COLO668 (cell line): Measurements from ENCODE around the gene RAB36.

Experiments
- DNase-seq: peaks from one replicate; lab custom pipeline; 2025; ENCODE audit not compliant: unreplicated experiment; lab: John Stamatoyannopoulos, UW

The RAB36 gene, protein sequence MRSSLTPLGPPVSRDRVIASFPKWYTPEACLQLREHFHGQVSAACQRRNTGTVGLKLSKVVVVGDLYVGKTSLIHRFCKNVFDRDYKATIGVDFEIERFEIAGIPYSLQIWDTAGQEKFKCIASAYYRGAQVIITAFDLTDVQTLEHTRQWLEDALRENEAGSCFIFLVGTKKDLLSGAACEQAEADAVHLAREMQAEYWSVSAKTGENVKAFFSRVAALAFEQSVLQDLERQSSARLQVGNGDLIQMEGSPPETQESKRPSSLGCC

DNA sequence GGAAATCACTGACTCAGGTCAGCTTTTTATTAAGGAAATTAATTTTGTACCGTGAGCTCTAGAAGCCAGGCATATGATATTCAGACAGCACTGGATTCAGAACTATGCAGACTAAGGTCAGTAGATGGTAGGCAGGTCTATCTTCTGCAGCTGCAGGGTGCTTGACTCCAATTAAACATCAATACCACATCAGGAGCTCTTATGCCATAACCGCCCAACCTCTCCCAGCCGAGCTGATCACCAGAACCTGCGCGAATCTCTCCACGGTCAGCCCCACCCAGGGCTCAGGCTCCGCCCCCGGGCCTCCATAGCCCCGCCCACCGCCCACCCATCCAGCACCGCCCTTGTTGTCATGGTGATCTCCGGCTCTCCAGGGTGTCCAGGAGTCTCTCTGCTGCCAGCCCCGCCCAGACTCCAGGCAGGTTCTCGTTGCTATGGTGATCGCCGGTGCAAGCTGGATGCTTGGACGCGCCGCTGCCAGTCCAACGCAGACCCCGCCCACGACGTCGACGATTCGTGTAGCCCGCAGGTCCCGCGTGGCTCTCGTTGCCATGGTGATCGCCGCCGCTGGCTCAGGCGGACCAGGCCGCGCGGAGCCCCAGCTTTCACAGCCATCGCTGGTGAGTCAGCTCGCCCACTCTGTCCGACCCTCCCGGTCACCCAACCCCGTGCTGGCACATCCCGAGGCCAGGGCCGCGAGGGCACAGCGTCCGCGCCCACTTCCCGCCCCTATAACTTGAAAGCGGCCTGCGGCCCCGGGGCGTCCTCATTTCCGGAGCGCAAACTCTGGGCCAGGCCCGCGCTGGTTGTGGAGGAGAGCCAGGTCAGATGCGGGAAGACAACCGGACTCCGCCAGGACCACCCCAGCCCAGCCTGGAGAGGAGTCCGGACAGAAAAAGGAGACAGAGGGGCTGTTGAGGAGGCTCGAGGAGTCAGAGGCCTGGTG lies at the start of gene RAB36:
RAB36 (plus strand) TSS at position 546 of the 946 bp plus-strand sequence. CDS start 1,140 bp downstream, outside the sequence.
- DNase-seq, result peak; percentile 99

DNA sequence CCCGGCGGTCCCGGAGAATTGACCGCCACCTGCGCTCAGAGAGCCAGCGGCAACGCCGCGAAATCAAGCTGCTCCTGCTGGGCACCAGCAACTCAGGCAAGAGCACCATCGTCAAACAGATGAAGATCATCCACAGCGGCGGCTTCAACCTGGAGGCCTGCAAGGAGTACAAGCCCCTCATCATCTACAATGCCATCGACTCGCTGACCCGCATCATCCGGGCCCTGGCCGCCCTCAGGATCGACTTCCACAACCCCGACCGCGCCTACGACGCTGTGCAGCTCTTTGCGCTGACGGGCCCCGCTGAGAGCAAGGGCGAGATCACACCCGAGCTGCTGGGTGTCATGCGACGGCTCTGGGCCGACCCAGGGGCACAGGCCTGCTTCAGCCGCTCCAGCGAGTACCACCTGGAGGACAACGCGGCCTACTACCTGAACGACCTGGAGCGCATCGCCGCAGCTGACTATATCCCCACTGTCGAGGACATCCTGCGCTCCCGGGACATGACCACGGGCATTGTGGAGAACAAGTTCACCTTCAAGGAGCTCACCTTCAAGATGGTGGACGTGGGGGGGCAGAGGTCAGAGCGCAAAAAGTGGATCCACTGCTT lies 49.4 kb upstream of the RAB36 start:
- DNase-seq, result no peak

DNA sequence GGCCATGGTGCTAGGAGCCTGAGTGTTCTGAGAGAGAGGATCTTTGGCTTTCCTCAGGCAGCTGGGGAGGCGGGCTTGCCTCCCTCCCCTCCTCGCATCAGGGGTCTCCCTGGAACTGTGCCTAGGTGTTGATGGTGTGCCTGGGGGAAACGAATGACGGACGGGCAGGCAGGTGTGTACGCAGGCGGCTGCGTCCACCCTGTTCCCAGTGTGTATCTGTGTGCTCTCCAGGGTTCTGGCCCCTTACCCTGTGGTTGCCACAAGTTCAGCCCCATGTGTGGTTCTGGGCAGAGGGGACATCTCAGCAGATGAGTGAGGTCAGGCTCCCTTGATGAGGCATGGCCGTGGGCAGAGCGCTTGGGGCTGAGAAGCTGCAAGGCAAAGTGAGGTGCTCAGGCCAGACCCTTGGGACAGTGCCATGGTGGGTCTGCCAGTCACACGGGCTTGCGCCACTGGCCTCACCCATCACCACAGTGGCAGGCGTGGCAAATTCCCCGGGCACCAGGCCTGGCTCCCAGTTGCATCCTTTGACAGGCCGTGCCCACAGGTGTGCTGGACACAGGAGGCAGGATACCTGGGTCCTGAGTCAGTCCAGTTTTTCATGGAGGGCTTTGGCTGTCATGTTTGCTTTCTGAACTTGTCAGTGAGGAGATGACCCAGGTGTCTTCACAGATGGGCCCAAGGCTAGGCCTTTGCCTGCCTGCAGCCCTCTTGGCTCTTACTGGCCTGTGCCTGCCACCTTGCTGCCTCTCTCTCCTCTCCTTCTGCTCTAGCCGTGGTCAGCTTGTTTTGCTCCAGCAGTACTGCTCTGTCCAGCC lies 47.7 kb upstream of the RAB36 start:
- DNase-seq, result no peak

DNA sequence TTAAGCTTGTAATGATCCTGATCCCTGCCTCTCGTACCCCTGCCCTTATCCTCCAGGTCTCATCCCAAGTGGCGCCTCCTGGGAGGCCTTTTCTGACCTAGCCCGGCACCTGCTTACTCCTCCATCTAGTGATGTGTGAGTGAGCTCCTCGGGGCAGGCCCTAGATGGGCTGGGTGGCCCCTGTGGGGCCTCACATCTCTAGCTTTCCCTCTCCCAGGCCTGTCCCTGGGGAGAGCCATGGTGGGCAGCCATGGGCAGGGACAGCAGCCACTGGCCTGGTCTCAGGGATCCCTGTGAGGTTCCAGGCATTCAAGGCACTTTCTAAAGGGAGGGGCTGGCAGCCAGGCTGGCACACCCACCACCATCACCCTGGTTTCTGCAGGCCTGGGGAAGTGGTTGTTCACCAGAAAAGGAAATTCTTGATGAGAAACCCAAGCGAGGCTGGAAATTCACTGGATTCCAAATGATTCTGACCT lies 47.0 kb upstream of the RAB36 start:
- DNase-seq, result no peak

DNA sequence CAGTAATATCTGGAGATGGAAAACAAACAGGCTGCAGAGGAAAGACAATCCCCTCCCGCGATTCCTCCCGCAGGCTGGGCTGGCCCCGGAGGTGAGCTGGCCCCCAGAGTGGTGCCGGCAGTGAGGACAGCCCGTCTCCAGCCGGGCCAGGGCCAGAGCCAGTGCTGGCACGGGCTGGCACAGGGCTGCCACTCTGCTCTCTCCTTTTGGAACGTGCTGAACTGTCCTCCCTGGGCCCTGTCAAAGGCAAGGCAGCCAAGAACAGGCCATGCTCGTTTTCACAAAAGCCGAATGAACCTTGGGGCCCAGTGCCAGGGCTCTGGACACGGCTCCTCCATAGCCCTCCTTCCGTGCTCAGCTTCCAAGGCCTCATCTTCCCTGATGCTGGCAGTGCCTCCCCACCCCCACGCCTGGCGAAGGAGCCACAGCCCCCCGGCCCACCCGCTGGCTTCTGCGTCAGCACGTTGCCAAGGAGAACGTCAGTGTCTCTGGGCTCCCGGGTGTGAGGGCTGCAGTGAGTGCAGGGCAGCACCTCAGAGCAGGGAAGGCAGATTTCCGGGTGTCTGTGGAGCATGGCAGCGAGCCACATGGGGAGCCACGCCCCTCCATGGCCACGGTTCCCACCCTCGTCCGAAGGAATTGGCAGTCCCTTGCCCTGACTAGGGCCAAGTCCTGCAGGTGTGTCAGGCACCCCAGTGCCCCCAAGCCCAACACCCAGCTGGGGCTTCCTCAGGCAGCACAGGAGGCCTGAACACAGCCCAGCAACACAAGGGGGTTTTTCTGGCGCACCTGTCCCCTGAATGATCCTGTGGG lies 46.4 kb upstream of the RAB36 start:
- DNase-seq, result no peak

DNA sequence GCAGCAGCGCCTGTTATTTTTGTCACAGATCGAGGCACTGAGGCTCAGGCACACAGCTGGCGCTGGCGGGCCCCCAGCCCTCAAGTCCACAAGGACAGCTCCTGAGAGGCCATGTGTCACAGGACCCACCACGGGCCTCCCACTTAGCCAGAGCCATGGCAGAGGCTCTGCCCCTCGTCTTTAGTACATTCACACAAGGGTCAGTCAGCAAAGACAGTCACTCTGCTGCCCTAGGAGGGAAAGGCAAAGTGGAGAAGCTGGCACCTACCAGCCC lies 45.8 kb upstream of the RAB36 start:
- DNase-seq, result no peak

DNA sequence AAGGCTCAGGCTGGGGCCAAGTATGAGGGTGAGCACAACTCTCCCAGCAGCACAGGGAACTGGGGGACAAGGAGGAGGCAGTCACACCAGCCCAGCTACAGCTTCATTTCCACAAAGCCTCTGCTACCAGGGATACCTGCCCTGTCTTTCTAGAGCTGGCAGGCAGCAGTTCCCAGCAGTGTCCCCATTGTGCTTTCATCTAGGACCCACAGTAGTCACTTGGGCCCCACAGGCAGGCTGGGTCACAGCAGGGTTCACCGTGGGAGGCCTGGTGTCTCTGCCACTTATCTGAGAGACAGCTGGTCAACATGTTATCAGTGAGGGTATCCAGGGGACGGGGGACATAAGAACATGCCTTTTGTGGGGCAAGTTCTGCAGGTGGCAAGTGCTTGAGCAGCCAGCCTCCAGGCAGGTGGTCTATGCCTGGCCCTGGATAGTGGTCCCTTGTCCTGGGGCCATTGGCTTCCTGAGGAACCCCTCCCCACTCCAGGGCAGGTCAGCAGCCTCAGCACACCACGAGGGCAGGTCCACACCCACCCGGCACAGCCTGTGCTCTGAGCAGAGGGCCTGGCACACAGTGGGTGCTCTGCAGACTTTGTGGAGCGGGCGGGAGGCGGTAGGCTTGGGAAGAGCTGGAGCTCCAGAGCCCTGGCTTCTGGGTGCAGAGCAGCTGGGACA lies 45.0 kb upstream of the RAB36 start:
- no peak for DNase-seq

DNA sequence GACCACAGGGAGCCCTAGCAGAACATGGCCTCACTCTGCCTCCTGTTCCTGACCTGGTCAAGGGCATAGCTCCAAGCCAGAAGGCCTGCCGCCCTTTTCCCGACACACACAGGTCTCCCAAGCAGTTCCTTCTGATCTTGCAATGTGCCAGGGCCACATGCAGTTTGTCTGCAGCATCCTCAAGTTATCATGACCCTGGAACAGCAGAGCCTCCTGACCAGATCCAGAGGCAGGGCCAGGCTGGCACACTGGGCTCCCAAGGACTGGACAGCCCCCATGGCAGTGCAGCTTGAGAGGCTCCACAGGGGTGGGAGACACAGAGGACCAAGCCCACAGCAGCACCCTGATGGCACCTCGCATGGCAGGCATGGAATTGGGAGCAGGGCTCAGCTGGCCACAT lies 43.8 kb upstream of the RAB36 start:
- DNase-seq, result no peak

DNA sequence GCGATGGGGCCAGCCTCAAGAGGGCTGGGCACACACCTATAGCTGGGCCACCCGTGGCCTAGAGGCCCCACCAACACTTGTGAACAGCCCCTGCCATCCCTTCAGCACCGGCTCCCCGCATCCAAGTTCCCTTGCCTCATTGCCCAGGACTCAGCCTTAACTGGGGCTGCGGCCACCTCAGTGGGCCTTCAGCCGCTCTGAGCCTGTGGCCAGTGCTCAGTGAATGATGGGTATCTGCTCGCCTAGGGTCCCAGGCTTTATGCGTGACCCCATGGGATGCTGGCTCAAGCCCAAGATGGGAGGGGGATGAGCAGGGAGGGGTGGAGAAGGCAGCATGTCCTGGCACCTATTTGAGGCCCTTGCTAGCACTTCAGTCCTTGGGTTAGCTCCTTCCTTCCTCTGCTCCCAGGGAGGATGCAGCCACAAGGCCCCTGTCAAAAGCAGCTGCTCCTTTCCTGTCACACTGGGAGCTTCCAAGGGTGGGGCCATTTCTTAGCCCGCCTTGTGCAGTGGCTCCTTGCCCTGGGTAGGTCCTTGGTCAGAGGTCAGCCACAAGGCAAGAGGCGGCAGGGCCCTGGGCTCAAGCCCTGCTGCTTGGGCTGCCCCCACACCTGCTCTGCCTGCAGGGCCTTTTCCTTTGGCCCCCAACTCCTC lies 43.1 kb upstream of the RAB36 start:
- DNase-seq, result no peak

DNA sequence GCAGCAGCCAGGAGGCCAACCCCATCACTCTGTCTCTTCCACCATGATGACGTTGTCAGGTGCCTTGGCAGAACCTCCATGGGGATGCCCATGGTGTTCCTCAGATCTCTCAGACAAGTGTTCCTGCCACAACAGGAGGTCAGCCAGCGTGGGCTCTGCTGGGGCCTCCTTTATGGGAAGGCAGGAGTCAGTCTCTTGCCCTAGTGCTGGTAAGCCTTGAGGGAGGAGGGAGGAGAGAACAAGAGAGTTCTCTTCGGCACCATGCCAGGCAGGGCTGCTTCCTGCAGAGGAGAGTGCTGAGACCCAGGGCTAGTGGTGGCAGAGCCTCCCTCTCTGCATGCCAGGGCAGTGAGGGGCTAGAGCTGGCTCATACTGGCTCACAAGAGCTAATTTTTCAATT lies 42.5 kb upstream of the RAB36 start:
- DNase-seq, result no peak

DNA sequence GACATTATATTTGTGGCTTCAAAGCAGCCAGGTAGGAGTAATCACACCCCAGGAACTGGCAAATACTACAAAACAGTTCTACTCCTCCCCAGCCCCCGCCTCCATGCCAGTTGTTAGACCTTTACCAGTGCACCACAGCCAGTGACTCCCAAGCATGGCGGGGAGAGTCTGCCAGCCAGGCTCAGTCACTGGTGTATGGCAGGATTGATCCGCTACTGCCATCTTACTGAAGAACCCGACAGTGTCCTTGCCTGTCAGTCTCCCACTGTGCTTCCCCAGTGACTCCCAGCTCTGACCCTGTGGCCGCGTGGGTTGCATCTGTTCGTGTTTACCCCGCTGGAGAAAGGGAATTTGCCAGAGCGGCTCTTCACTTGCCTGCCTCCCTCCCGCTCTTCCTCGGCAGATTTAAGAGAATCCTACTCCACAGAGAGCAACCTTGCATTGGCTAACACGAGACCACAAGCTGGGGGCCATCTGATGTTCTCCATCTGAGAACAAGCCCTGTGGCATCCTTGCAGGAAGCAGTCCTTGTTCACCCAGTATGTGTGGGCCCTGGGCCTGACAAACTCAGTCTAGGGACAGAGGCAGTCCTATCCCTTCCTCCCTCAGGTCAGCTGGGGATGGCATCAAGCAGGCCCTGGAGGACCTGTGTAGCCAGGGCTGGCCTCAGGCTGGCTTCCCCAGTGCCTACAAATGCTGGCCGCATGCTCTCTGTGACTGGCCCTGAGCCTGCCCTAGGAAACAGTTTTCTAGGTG lies 41.9 kb upstream of the RAB36 start:
- no peak for DNase-seq

DNA sequence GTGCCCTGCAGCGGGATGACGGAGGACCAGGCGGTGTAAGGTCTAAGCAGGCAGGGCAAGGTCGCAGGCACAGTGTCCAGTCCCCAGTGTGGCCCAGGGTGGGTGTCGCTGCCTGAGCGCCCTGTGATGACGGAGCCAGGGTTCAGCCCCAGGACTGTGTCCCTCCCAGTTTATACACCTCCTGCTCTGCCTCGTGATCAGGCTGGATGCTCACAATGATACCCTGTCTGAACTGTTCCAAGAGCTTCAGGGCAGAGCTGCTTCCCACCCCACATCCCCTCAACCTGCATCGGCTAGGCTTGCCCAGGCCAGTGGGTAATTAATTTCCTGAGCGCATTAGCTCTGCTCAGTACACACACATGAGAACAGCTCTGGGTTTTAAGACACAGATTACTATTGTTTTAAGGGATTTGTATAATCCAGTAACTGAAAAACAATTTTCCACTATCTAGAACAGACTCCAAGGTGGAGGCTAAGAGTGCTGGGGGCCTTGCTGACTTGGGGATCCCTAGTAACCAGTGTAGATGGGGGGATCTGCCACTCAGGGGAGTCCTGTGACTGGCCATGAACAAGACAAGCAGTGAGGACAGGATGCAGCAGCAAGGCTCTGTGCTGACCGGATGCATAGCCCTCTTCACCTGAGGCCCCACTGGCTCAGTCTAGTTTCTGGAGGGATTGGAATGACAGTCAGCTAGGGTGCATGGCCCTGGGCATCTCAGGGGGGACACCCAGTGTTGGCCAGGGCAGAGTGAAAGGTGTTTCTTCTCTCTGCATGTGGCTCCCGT lies 40.9 kb upstream of the RAB36 start:
- no peak for DNase-seq

DNA sequence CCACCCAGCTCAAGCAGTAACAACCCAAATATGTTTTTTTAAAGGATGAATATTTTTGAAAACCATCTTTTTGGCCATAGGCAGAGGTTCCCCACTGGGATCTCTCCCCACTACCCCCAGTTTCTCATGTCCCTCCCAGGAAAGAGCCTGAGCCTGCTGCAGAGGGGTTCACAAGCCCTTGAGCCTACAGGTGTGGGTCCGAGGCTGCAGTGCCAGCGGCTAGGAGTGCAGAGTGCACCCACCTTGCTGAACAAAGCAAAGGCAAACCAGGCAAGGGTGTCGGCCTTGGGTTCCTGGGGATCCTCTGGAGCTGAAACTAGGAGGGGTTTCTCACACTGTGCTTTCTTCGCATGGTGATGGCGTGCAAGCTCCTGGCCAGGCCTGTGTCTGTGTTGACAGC lies 40.0 kb upstream of the RAB36 start:
- DNase-seq, result no peak

DNA sequence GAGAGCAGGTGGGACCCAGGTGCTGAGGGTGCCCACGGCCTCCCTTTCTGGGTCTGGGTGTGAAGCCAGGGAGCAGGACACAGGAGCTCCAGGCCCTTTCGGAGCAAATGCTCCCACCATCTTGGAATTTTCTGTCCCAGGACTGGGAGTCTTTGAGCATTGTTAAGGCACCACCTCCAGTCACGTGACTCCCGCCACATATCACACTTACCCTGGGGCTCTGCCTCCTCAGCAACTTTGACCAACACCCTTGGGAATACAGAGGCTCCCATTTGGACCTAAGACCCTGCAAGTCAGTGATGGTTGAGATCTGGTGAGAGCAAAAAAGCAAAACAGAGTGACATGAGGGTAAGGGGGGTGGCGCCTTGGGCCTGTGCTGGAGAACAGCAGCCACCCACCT lies 39.4 kb upstream of the RAB36 start:
- no peak for DNase-seq

DNA sequence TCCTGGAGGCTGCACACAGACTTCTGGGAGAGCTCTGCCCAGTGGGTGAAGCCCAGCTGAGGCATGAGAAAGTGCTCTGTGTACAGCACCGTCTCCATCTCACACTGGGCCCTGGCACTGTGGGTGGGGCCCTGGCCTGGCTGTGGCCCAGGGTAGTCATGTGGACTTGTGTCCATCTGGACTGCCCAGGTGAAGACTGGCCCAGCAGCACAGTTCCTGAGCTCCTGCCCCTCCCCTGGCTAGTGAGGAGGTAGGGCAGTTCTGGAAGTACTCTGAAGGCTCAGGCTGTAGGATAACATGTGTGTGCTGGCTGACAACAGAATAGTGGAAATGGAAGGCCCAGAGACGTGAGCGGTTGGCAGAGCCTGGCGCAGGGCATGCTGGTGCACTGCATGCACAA lies 38.9 kb upstream of the RAB36 start:
- no peak for DNase-seq

DNA sequence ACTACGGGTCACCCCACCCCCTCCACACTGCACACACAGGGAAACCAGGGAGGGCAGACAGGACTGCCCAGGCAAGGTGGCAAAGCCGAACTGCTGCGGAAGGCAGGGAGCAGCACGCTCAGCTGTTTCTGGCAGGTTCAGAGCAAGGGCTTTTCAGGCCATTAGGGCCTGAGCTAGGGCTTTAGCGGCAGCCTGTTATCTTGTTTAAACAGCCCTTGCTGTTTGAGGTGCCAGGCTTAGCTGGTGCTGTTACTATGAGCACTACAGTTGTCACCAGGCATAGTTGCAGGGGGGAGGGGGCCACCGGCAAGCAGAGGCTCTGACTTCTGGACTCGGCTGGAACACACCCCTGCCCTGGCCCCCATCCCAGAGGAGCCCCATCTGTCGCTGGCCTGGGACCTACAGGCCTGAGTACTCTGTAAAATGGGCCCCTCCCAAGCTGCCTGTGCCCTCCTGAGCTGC lies 38.3 kb upstream of the RAB36 start:
- DNase-seq, result peak; percentile 70

DNA sequence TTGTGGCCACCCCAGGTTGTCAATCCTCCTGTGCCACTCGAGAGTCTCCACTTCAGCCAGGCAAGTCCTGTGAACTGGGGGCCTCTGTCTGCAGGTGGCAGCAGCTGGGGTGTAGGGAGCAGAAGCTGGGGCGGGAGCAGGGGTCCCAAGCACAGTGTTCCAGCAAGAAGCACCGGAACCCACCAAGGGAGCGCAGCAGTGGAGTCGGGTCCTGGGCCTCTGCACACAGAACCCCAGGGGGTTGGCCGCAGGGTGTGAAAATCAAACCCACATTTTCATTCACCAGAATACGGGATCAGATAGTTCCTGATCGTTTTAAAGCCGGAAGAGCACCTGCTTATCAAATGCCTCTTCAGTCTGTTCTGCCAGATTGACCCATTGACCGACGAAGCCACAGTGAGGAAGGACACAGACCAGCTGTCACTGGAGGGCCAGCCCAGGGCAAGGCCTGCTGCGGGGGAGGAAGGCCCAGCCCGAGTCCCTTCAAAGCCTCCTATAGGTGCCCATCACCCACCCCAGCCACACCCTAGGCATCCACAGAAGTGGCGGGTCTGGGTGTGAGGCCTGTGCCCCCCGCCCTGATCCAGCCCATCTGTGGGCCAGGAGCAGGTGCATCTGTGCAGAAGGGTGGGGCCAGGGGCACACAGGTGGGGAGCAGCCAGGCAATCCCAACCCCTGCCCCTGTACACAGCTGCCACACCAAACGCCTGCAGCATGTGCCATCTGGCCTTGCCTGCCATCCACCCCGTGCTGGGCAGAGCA lies 37.6 kb upstream of the RAB36 start:
- peak; percentile 88 for DNase-seq
